ENCODE results near the gene GPSM3. TPM values are rescaled to one million over a fixed set of nuclear protein-coding genes. Genes with fewer than 3 reads are reported as not detected.
A peak's percentile ranks its signal among the peaks of the same experiment; 100 is the strongest.

The GPSM3 gene
- total and polyA plus RNA-seq, 2 of the 13 experiments (the other 11 are each of a cell fraction or from before 2014, with no cell fraction given) = 0.18 to 6.2 TPM

DNA sequence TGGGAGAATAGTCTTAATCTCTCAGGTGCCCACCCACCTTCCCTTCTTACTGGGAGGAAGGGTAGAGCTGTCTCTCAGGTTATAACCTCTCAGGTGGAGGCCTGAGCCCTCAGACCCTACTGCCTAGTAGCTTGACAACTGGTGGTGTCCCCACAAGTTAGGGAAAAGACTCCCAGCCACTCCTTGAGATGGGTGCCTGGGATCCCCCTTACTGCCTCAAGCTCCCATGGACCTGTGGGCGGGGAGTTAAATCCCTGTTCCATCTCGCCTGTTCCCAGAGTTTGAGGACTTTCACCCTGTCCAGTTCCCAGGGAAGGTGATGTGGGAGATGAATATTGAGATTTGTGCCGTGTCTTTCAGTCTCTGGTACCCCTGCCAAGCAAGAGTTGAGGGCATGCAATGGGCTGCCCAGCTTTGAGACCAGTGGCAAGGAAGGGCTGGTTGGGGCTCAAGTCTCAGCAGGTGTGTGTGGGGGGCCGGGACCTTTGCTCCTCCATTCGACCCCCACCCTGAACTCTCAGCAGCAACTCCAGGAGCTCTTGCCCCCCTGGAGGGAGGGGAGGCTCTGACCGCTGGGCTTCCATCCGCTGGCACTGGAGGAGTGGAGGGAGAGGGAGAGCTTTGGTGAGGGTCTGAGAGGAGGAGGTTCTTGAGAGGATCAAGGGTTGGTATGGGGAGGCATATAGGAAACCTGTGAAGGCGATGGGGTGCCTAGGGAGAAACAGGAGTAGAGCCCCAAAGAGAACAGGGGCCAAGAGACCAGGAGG is 1.3 kb downstream of the GPSM3 start (continued):
- TF ChIP-seq, protein P1, sequence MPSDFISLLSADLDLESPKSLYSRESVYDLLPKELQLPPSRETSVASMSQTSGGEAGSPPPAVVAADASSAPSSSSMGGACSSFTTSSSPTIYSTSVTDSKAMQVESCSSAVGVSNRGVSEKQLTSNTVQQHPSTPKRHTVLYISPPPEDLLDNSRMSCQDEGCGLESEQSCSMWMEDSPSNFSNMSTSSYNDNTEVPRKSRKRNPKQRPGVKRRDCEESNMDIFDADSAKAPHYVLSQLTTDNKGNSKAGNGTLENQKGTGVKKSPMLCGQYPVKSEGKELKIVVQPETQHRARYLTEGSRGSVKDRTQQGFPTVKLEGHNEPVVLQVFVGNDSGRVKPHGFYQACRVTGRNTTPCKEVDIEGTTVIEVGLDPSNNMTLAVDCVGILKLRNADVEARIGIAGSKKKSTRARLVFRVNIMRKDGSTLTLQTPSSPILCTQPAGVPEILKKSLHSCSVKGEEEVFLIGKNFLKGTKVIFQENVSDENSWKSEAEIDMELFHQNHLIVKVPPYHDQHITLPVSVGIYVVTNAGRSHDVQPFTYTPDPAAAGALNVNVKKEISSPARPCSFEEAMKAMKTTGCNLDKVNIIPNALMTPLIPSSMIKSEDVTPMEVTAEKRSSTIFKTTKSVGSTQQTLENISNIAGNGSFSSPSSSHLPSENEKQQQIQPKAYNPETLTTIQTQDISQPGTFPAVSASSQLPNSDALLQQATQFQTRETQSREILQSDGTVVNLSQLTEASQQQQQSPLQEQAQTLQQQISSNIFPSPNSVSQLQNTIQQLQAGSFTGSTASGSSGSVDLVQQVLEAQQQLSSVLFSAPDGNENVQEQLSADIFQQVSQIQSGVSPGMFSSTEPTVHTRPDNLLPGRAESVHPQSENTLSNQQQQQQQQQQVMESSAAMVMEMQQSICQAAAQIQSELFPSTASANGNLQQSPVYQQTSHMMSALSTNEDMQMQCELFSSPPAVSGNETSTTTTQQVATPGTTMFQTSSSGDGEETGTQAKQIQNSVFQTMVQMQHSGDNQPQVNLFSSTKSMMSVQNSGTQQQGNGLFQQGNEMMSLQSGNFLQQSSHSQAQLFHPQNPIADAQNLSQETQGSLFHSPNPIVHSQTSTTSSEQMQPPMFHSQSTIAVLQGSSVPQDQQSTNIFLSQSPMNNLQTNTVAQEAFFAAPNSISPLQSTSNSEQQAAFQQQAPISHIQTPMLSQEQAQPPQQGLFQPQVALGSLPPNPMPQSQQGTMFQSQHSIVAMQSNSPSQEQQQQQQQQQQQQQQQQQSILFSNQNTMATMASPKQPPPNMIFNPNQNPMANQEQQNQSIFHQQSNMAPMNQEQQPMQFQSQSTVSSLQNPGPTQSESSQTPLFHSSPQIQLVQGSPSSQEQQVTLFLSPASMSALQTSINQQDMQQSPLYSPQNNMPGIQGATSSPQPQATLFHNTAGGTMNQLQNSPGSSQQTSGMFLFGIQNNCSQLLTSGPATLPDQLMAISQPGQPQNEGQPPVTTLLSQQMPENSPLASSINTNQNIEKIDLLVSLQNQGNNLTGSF (CRISPR knock-in tag; IDR thresholded peaks at IDR 0.05) = no peak
- TF ChIP-seq, protein P2, sequence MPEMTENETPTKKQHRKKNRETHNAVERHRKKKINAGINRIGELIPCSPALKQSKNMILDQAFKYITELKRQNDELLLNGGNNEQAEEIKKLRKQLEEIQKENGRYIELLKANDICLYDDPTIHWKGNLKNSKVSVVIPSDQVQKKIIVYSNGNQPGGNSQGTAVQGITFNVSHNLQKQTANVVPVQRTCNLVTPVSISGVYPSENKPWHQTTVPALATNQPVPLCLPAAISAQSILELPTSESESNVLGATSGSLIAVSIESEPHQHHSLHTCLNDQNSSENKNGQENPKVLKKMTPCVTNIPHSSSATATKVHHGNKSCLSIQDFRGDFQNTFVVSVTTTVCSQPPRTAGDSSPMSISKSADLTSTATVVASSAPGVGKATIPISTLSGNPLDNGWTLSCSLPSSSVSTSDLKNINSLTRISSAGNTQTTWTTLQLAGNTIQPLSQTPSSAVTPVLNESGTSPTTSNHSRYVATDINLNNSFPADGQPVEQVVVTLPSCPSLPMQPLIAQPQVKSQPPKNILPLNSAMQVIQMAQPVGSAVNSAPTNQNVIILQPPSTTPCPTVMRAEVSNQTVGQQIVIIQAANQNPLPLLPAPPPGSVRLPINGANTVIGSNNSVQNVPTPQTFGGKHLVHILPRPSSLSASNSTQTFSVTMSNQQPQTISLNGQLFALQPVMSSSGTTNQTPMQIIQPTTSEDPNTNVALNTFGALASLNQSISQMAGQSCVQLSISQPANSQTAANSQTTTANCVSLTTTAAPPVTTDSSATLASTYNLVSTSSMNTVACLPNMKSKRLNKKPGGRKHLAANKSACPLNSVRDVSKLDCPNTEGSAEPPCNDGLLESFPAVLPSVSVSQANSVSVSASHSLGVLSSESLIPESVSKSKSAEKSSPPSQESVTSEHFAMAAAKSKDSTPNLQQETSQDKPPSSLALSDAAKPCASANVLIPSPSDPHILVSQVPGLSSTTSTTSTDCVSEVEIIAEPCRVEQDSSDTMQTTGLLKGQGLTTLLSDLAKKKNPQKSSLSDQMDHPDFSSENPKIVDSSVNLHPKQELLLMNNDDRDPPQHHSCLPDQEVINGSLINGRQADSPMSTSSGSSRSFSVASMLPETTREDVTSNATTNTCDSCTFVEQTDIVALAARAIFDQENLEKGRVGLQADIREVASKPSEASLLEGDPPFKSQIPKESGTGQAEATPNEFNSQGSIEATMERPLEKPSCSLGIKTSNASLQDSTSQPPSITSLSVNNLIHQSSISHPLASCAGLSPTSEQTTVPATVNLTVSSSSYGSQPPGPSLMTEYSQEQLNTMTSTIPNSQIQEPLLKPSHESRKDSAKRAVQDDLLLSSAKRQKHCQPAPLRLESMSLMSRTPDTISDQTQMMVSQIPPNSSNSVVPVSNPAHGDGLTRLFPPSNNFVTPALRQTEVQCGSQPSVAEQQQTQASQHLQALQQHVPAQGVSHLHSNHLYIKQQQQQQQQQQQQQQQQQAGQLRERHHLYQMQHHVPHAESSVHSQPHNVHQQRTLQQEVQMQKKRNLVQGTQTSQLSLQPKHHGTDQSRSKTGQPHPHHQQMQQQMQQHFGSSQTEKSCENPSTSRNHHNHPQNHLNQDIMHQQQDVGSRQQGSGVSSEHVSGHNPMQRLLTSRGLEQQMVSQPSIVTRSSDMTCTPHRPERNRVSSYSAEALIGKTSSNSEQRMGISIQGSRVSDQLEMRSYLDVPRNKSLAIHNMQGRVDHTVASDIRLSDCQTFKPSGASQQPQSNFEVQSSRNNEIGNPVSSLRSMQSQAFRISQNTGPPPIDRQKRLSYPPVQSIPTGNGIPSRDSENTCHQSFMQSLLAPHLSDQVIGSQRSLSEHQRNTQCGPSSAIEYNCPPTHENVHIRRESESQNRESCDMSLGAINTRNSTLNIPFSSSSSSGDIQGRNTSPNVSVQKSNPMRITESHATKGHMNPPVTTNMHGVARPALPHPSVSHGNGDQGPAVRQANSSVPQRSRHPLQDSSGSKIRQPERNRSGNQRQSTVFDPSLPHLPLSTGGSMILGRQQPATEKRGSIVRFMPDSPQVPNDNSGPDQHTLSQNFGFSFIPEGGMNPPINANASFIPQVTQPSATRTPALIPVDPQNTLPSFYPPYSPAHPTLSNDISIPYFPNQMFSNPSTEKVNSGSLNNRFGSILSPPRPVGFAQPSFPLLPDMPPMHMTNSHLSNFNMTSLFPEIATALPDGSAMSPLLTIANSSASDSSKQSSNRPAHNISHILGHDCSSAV (CRISPR knock-in tag; IDR thresholded peaks at IDR 0.05; ENCODE audit: borderline replicate concordance) = no peak
- no peak for TF ChIP-seq NFE2L1 (CRISPR knock-in tag; IDR thresholded peaks at IDR 0.05; ENCODE audit: borderline replicate concordance)
- 0 out of 2 replicates have a peak, but pooled peaks have one; percentile 82 for TF ChIP-seq ZNF572 (CRISPR knock-in tag; IDR thresholded peaks at IDR 0.05)
- TF ChIP-seq KLF13 (CRISPR knock-in tag; IDR thresholded peaks at IDR 0.05) = 0 out of 2 replicates have a peak, but pooled peaks have one; percentile 20
- TF ChIP-seq, protein P3, sequence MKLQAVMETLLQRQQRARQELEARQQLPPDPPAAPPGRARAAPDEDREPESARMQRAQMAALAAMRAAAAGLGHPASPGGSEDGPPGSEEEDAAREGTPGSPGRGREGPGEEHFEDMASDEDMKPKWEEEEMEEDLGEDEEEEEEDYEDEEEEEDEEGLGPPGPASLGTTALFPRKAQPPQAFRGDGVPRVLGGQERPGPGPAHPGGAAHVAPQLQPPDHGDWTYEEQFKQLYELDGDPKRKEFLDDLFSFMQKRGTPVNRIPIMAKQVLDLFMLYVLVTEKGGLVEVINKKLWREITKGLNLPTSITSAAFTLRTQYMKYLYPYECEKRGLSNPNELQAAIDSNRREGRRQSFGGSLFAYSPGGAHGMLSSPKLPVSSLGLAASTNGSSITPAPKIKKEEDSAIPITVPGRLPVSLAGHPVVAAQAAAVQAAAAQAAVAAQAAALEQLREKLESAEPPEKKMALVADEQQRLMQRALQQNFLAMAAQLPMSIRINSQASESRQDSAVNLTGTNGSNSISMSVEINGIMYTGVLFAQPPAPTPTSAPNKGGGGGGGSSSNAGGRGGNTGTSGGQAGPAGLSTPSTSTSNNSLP (IDR thresholded peaks at IDR 0.05; ENCODE audit: low read depth, low read length) = no peak
- no peak for TF ChIP-seq PHF5A (CRISPR knock-in tag; IDR thresholded peaks at IDR 0.05; ENCODE audit: low read depth, unreplicated experiment)
- no peak for TF ChIP-seq SETDB1 (CRISPR knock-in tag; IDR thresholded peaks at IDR 0.05; ENCODE audit: borderline replicate concordance)
- TF ChIP-seq ZC3H4 (CRISPR knock-in tag; IDR thresholded peaks at IDR 0.05; ENCODE audit: borderline replicate concordance) = no peak; the same call in 1 of the 2 replicates
- TF ChIP-seq, protein P4, sequence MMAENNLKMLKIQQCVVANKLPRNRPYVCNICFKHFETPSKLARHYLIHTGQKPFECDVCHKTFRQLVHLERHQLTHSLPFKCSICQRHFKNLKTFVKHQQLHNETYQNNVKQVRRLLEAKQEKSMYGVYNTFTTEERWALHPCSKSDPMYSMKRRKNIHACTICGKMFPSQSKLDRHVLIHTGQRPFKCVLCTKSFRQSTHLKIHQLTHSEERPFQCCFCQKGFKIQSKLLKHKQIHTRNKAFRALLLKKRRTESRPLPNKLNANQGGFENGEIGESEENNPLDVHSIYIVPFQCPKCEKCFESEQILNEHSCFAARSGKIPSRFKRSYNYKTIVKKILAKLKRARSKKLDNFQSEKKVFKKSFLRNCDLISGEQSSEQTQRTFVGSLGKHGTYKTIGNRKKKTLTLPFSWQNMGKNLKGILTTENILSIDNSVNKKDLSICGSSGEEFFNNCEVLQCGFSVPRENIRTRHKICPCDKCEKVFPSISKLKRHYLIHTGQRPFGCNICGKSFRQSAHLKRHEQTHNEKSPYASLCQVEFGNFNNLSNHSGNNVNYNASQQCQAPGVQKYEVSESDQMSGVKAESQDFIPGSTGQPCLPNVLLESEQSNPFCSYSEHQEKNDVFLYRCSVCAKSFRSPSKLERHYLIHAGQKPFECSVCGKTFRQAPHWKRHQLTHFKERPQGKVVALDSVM (CRISPR knock-in tag; IDR thresholded peaks at IDR 0.05) = 0 out of 2 replicates have a peak, but pooled peaks have one; percentile 8
